Neural cell (in vitro differentiated cells): ENCODE measurements around the gene HCFC1. TPM values are rescaled to one million over a fixed set of nuclear protein-coding genes. Genes with fewer than 3 reads are reported as not detected.

ENCODE experiments used
- H2AFZ ChIP-seq: fragments of 200-600, 300-800 bp; sonication (generic), shearing (Covaris generic); 2 replicates; pipeline ENCODE4 v1.6.0; 2014; ENCODE audit warnings: low read depth, mild to moderate bottlenecking, antibody characterized with exemption, low read length, moderate library complexity
- H3F3A ChIP-seq: fragments of 200-600 bp; shearing (Covaris generic); 2 replicates; pipeline ENCODE4 v1.6.1; 2016; ENCODE audit warnings: mild to moderate bottlenecking, moderate library complexity, mixed read lengths, antibody characterized with exemption, low read length; ENCODE audit not compliant: insufficient read depth, poor library complexity, severe bottlenecking
- H3K27ac ChIP-seq: fragments of 200-600, 300-800 bp; sonication (generic), shearing (Covaris generic); 2 replicates; pipeline ENCODE4 v1.5.1; 2014; ENCODE audit warnings: mild to moderate bottlenecking, low read length, moderate library complexity
- H3K27me3 ChIP-seq: fragments of 300-800, 200-600 bp; sonication (generic), shearing (Covaris generic); 2 replicates; pipeline ENCODE4 v1.6.0; 2014; ENCODE audit warnings: mild to moderate bottlenecking, low read depth, low read length, moderate library complexity; ENCODE audit not compliant: insufficient read depth
- H3K36me3 ChIP-seq: fragments of 300-800, 200-600 bp; sonication (generic), shearing (Covaris generic); 2 replicates; pipeline ENCODE4 v1.5.1; 2014; ENCODE audit warnings: mild to moderate bottlenecking, antibody characterized with exemption, low read length, moderate library complexity; ENCODE audit not compliant: insufficient read depth
- H3K4me2 ChIP-seq: fragments of 300-800, 200-600 bp; sonication (generic), shearing (Covaris generic); 2 replicates; pipeline ENCODE4 v1.6.0; 2014; ENCODE audit warnings: mild to moderate bottlenecking, low read length
- H3K4me3 ChIP-seq: fragments of 300-800, 200-600 bp; sonication (generic), shearing (Covaris generic); 2 replicates; pipeline ENCODE4 v1.5.1; 2014; ENCODE audit warnings: mild to moderate bottlenecking, low read length, moderate library complexity
- H3K79me2 ChIP-seq: fragments of 200-600 bp; shearing (Covaris generic); replicated peaks from 2 replicates; pipeline ENCODE4 v1.6.0; 2014; ENCODE audit warnings: mild to moderate bottlenecking, low read length, moderate library complexity; ENCODE audit not compliant: insufficient read depth
- H3K9ac ChIP-seq: fragments of 300-800, 200-600 bp; sonication (generic), shearing (Covaris generic); 2 replicates; pipeline ENCODE4 v1.6.1; 2016; ENCODE audit warnings: mild to moderate bottlenecking, low read length, mixed read lengths
- H3K9me2 ChIP-seq: fragments of 200-600 bp; shearing (Covaris generic); 2 replicates; pipeline ENCODE4 v1.6.1; 2016; ENCODE audit warnings: mild to moderate bottlenecking, low read length, mixed read lengths; ENCODE audit not compliant: insufficient read depth
- H3K9me3 ChIP-seq: fragments of 200-600, 300-800 bp; sonication (generic), shearing (Covaris generic); 2 replicates; pipeline ENCODE4 v1.6.1; 2016; ENCODE audit warnings: mild to moderate bottlenecking, mixed run types, low read length, moderate library complexity, mixed read lengths
- H4K20me1 ChIP-seq: fragments of 200-600 bp; shearing (Covaris generic); 2 replicates; pipeline ENCODE4 v1.6.1; 2016; ENCODE audit warnings: mild to moderate bottlenecking, mixed run types; ENCODE audit not compliant: insufficient read depth
- CTCF ChIP-seq: fragments of 450-650 bp; IDR thresholded peaks from 2 replicates; pipeline ENCODE4 v1.5.1; 2014; ENCODE audit warnings: antibody characterized with exemption, mild to moderate bottlenecking, moderate library complexity; ENCODE audit not compliant: poor library complexity, severe bottlenecking
- EP300 ChIP-seq: fragments of 450-650 bp; conservative IDR thresholded peaks from 2 replicates; pipeline ENCODE4 v1.6.1; 2014; ENCODE audit warnings: antibody characterized with exemption, mild to moderate bottlenecking, moderate library complexity; ENCODE audit not compliant: poor library complexity, severe bottlenecking
- EZH2 ChIP-seq: fragments of 200-600, 300-800 bp; shearing (Covaris generic), sonication (generic); IDR thresholded peaks from 2 replicates; pipeline ENCODE4 v1.6.1; 2014; ENCODE audit warnings: antibody characterized with exemption, low read length, borderline replicate concordance, mild to moderate bottlenecking; ENCODE audit not compliant: insufficient read depth, poor library complexity, severe bottlenecking
- MXI1 ChIP-seq: fragments of 450-650 bp; conservative IDR thresholded peaks from 2 replicates; pipeline ENCODE4 v1.6.1; 2014; ENCODE audit warnings: antibody characterized with exemption, mild to moderate bottlenecking; ENCODE audit not compliant: poor library complexity, severe bottlenecking
- POLR2AphosphoS5 ChIP-seq: IDR thresholded peaks from 2 replicates; pipeline ENCODE4 v1.6.1; 2012
- RAD21 ChIP-seq: fragments of 450-650 bp; conservative IDR thresholded peaks from 2 replicates; pipeline ENCODE4 v1.6.1; 2014; ENCODE audit warnings: antibody characterized with exemption, mild to moderate bottlenecking, moderate library complexity
- REST ChIP-seq: IDR thresholded peaks from 2 replicates; pipeline ENCODE4 v1.6.1; 2012; ENCODE audit warnings: borderline replicate concordance
- SMC3 ChIP-seq: fragments of 450-650 bp; conservative IDR thresholded peaks from 2 replicates; pipeline ENCODE4 v1.6.1; 2014; ENCODE audit warnings: antibody characterized with exemption, mild to moderate bottlenecking, moderate library complexity; ENCODE audit not compliant: poor library complexity
- TAF1 ChIP-seq: IDR thresholded peaks from 2 replicates; pipeline ENCODE4 v1.6.1; 2012; ENCODE audit warnings: low read depth
- polyA plus RNA-seq: library from polyadenylated mRNA; depleted of rRNA; stranded (reverse); fragments of >200 nt; gene quantifications from 2 replicates; pipeline ENCODE4 v1.2.3, GENCODE V29; 2014

HCFC1 gene
- polyA plus RNA-seq, 1 donor from 2014 or later, result 7.3 TPM

GRCh38 chrX:153991013-153991580 lies 19.5 kb upstream of the HCFC1 start:
- no peaks in the 10 kb centered on the region for H4K20me1 ChIP-seq
- no peaks in the 10 kb centered on the region for H3K9me2 ChIP-seq
- no peak overlapping the region for H3K27ac ChIP-seq
- no peaks in the 10 kb centered on the region for H3K79me2 ChIP-seq
- H3K27me3 ChIP-seq, result no peaks in the 10 kb centered on the region
- no peak overlapping the region for H2AFZ ChIP-seq
- H3K9ac ChIP-seq, result no peak overlapping the region
- no peaks in the 10 kb centered on the region for H3F3A ChIP-seq
- no peak for TF ChIP-seq MXI1
- TF ChIP-seq SMC3, result no peak
- TF ChIP-seq POLR2AphosphoS5, result no peak
- no peak for TF ChIP-seq REST
- no peak for TF ChIP-seq CTCF
- TF ChIP-seq EZH2, result no peak
- TF ChIP-seq EP300, result no peak
- no peak for TF ChIP-seq TAF1
- TF ChIP-seq RAD21, result no peak
- no peaks in the 10 kb centered on the region for H3K36me3 ChIP-seq
- H3K4me3 ChIP-seq, result no peak overlapping the region
- H3K9me3 ChIP-seq, result no peaks in the 10 kb centered on the region
- no peak overlapping the region for H3K4me2 ChIP-seq

- no peak overlapping the region for H3K4me3 ChIP-seq
- no peaks in the 10 kb centered on the region for H3K9me2 ChIP-seq
- no peaks in the 10 kb centered on the region for H4K20me1 ChIP-seq
- H3K27me3 ChIP-seq, result no peaks in the 10 kb centered on the region
- H3K27ac ChIP-seq, result no peak overlapping the region
- no peaks in the 10 kb centered on the region for H3K9me3 ChIP-seq
- no peak for TF ChIP-seq POLR2AphosphoS5
- no peak for TF ChIP-seq SMC3
- TF ChIP-seq EP300, result no peak
- no peak for TF ChIP-seq EZH2
- TF ChIP-seq REST, result no peak
- TF ChIP-seq MXI1, result no peak
- TF ChIP-seq CTCF, result no peak
- TF ChIP-seq TAF1, result no peak
- TF ChIP-seq RAD21, result no peak
- no peak overlapping the region for H3K4me2 ChIP-seq
- no peaks in the 10 kb centered on the region for H3F3A ChIP-seq
- H3K9ac ChIP-seq, result no peak overlapping the region
- no peaks in the 10 kb centered on the region for H3K79me2 ChIP-seq
- no peak overlapping the region for H2AFZ ChIP-seq
- no peaks in the 10 kb centered on the region for H3K36me3 ChIP-seq
These were observed 18.5 kb upstream of the HCFC1 start for GRCh38 chrX:153989973-153990655.
